ENCODE results near the gene CD48.
"Not testable (repeated sequence)": the region's sequence is repeated elsewhere in the genome, so short reads cannot be mapped to it uniquely, and the experiment has no call there.

The CD48 gene

GRCh38 chr1:160652924-160653619, 58.5 kb downstream of the CD48 start:
- no peak for DNase-seq (ENCODE audit: low spot score)

DNA sequence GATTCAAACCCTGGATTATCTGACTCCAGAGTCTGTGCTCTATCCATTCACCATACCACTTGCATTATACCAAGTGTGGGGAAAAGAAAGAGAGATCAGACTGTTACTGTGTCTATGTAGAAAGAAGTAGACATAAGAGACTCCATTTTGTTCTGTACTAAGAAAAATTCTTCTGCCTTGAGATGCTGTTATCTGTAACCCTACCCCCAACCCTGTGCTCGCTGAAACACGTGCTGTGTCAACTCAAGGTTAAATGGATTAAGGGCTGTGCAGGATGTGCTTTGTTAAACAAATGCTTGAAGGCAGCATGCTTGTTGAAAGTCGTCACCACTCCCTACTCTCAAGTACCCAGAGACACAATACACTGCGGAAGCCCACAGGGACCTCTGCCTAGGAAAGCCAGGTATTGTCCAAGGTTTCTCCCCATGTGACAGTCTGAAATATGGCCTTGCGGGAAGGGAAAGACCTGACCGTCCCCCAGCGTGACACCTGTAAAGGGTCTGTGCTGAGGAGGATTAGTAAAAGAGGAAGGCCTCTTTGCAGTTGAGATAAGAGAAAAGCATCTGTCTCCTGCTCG, 59.5 kb downstream of the CD48 start:
- DNase-seq (ENCODE audit: low spot score): not testable (repeated sequence)

DNA sequence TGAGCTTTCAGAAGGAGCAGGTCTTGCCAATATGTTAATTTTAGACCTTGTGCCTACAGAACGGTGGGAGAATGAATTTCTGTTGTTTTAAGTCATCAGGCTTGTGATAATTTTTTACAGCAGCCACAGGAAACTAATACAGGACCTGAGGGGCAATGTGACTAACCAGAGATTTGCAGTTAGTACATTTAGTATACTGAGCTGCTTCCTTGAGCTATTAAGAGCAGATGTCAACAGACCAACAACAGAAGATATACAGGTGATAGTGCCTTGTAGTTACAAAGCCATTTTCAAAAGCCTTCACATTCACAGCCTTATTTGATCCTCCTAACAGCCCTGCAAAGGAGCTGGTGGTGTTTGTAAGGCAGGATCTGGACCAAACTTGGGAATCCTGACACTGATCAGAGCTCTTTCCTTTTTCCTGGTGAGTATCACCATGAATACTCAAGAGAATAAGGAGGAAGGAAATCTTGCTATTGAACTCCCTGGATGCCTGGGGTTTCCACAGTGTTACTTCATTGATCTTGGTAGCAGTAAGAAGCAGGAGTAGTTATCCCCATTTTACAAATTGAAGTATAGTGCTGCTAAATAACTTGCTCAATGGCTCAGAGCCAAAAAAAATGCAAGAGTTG, 60.1 kb downstream of the CD48 start:
- DNase-seq (ENCODE audit: low spot score): no peak

DNA sequence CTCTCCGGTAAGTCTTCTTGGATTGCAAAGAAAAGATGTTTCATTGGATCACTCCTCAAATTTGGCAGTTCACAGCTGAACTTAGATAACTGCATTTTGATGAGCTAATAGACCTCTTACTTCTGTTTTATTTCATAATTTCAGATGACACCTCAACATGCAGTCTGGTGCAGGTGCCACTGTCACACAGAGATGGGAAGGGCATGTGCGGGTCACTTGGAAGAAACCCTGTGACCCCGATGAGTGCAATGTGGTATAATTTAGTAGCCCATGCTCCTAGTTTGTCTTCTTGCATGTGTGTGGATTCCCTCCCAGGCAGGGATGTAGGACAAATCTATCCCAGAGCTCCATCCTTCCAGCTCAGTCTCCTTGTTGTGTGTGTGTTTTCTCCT, 64.3 kb downstream of the CD48 start:
- DNase-seq (ENCODE audit: low spot score): no peak

- DNase-seq (ENCODE audit: low spot score): no peak
Measured at GRCh38 chr1:160646711-160647328, 64.8 kb downstream of the CD48 start, which contains the start of gene SLAMF1. TSS of gene SLAMF1 (minus strand) at chr1:160647044. CDS start at chr1:160646945, 99 bp downstream.

GRCh38 chr1:160646180-160646579, 65.4 kb downstream of the CD48 start:
- DNase-seq (ENCODE audit: low spot score): no peak

DNA sequence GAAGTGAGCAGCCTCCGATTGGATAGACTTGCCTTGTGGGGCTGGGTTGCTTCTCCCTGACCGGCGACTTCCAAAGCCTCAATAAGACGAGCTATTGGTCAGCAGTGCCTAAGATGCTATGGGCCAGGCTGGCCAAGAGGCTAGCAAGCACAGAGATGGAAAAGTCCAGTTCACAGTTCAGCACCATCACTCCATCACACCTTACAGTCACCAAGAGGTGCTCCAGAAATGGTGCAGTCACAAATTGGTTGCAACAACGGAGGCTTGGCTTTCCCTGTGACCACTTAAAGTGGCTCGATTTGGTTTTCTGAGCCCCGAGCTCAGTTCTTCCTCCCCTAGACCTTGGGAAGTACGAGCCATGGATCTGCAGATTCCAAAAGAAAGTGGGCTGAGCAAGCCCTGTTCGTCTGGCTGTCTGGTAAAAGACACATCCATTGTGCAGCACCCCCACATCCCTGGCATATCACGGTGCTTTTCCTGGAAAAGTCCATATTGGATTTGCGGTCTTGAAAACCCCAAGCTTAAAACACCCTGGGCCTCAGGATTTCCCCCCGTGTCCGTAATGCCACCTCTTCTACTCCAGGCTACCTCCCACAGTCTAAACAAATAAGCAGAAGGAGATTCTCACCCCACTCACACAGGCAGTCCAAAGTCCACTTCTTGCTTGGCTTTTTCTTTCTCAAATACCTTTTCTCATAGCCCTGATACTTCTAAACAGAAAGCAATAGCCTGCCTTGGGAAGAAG, 66.1 kb downstream of the CD48 start:
- DNase-seq (ENCODE audit: low spot score): no peak

DNA sequence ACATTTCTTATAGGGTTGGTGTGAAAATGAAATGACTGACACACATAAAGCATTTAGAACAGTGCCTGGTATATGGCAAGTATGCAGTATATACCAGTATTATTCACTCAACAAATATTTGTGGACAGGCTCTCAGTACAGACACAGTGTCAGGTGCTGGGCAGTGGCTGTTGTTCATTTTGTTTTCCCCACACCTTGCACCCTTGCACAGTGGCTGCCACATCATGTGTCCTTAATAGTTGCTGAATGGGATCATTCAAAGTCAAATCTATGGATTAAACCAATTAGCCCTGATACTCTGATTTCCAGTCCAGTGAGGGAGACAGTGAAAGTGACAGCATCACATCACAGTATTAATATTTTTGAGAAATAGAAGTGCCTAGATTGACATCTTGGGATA, 67.2 kb downstream of the CD48 start:
- DNase-seq (ENCODE audit: low spot score): no peak

GRCh38 chr1:160643138-160643537, 68.5 kb downstream of the CD48 start:
- DNase-seq (ENCODE audit: low spot score): no peak

- no peak for DNase-seq (ENCODE audit: low spot score)
Measured at GRCh38 chr1:160642281-160642644, 69.4 kb downstream of the CD48 start.

- DNase-seq (ENCODE audit: low spot score): no peak
Measured at GRCh38 chr1:160641323-160642280, 70.0 kb downstream of the CD48 start.

DNA sequence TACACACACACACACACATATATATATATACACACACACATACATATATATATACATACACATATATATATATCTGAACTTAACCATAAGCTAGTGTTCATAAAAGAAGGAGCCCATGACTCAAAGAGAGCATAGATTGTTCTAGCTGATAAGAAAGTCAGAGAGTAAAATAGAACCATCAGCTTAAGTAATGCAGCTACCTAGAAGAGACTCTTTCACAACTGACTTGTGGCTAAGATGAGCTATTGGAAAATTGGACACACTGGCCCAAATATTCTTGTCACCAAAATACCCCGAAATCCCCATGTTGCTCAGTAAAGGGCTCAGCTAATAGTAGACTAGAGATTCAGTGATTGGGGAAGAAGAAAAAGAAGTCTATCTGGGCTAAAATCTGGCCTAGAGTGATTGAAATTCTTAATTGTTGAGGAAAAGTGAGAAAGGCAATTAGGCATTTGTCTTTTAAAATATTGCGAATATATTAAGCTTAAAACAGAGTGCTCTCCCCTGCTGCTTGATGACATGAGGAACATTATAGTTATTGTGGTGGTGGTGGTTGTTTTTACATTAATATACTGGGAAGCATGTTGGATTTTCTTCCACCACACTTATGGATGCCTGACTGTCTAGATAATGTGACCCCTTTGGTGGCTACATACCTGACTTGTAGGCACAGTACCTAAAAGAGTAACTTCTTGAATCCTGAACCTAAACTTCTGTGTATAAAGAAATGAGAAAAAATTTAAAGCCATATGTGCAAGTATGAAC, 71.1 kb downstream of the CD48 start:
- DNase-seq (ENCODE audit: low spot score): no peak

DNA sequence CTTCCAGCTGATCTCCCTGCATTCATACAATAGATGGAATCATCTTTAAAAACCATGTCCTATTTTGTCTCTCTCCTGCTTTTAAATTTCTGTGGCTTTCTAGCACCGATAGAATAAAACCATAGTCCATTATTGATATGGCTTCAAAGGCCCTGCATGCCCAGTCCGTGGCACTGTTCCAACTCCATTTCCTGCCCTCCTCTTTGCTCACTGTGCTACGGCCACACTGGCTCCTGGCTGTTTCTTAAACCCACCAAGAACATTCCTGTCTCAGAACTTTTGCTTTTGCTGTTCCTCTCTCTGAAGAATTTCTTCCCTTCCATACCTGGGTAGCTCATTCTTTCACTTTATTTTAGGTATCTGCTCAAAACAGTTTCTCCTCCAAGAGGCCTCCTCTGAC, 72.0 kb downstream of the CD48 start:
- no peak for DNase-seq (ENCODE audit: low spot score)

- no peak for DNase-seq (ENCODE audit: low spot score)
Measured at GRCh38 chr1:160638926-160639325, 72.7 kb downstream of the CD48 start.

- no peak for DNase-seq (ENCODE audit: low spot score)
Measured at GRCh38 chr1:160638540-160638857, 73.1 kb downstream of the CD48 start.

- no peak for DNase-seq (ENCODE audit: low spot score)
Measured at GRCh38 chr1:160637821-160638539, 73.6 kb downstream of the CD48 start.

DNA sequence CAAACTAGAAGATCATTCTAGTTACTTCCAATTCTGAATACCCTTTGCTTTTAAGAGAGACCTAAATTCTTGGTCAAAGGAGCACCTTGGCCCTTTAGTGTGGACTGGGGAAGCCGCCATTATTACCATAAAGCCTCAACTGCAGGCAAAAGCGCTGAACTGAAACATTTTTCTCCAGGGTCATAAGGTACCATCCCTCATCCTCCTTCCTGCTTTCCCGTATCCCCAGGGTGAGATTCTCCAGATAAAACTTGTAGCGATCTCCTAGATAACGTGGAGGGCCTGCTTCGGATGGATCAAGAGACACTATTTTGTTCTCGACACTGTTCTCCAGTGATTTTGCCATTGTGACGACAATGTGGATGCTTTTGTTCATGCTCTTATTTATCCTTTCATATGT, 74.6 kb downstream of the CD48 start:
- DNase-seq (ENCODE audit: low spot score): no peak

DNA sequence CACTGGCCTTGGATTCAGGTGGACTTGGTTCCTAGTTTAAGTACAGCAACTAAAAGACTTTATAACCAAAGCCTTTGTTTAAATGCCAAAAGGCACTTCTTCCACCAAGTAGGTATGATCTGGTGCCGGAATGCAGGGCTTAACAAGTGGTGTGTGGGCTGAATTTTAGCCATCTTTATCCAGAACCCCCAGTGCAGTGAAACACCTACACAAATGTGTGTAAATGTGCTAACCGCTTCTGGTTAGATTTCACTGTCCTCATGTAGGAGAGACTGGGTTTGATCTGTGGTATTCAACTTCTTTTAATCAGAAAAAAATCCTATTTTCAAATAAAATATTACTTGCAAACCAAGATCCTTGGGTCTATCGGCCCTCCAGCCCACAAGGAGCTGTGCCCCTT, 75.1 kb downstream of the CD48 start:
- no peak for DNase-seq (ENCODE audit: low spot score)

DNA sequence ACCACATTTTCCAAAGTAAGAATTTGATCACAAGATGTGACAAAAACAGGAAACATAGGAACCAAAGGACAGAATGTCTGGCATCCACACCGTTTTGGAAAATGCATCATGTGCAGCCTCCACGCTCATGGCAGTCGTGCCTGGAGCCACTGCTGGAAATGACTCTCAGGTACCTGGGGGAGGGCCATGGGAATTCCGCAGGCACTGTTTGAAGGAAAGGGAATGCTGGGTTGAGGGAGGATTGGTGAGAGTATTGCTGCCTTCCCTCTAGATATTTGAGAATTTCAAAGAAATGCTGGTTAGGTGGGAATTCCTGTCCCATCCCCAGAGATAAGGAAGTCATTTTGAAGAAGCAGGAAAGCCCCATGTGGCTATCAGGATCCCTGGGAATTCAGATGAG, 75.5 kb downstream of the CD48 start:
- no peak for DNase-seq (ENCODE audit: low spot score)
